Adipose tissue (tissue), 3 donors: ENCODE data around the gene DUSP1. TPM values are rescaled to one million over a fixed set of nuclear protein-coding genes. Genes with fewer than 3 reads are reported as not detected.
A peak's percentile ranks its signal among the peaks of the same experiment; 100 is the strongest.
"Not testable (repeated sequence)": the region's sequence is repeated elsewhere in the genome, so short reads cannot be mapped to it uniquely, and the experiment has no call there.

Experiments
- H3K27ac ChIP-seq: one replicate; pipeline ENCODE4 v1.5.1; 2013; ENCODE audit warnings: low read depth, low read length
- WGBS, 3 donors: extraction: QIAGEN DNeasy Blood & Tissue Kit; methylation state at CpG; one replicate each; pipeline ENCODE4 v1.1.7; 2013; 5-methylcytosine and 5-hydroxymethylcytosine counted together
- polyA plus RNA-seq, 3 donors: library from polyadenylated mRNA; stranded (reverse); fragments of 200-250 nt; gene quantifications; one replicate each; pipeline ENCODE4 v1.2.3, GENCODE V29; 2013
- donor health status: healthy with polysubstance abuse.
- donor health status: Bipolar disorder and iron deficiency.
- donor health status: healthy.

The DUSP1 gene
- polyA plus RNA-seq, 3 donors, result 163 to 1,279 (median 758) TPM

DNA sequence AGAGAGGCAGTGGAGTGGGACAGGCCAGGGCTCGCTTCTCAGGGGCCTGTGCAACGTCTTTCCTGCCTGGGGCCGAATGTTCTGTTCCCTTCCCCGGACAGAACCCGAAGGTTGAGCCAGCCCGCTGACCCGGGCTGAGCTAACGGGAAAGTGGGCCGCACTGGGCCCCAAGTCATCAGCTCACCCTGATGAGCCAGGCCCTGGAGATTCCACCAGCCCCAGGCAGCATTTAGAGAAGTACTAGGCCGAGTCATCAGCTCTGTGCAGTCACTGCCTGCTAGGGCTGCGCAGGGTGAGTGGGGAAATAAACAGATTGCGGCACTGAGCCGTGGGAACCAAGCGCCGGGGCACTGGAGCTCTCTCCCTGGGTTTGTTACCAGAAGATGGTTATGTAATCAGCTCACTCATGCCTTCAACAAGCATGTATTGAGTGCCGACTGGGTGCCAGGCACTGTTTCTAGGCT is 29.1 kb upstream of the DUSP1 start:
- peak overlapping the region; percentile 81 for H3K27ac ChIP-seq
- 66 to 84% (median 70%) methylated on average over 16 of the region's 16 CpGs for WGBS, 3 donors

DNA sequence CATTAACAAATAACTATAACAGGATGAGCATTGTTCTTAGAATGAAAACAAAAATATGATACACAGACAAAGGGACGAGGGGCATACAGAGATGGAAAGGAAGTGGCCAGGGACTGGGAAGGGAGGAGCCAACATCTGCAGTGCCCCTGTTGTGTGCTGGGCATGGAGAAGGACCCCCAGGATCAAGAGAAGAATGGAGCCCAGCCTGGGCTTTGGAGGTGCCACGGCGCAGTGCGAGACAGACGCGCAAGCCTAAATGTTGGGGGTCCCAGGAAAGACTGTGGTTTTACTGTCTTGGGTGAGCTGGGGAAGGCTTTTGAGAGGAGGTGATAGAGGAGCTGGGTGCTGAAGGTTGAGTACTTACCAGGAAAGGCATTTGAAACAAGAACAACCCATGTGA is 28.4 kb upstream of the DUSP1 start:
- WGBS, 3 donors, result 79 to 91% (median 88%) methylated on average over 6 of the region's 6 CpGs
- peak overlapping the region; percentile 81 for H3K27ac ChIP-seq

DNA sequence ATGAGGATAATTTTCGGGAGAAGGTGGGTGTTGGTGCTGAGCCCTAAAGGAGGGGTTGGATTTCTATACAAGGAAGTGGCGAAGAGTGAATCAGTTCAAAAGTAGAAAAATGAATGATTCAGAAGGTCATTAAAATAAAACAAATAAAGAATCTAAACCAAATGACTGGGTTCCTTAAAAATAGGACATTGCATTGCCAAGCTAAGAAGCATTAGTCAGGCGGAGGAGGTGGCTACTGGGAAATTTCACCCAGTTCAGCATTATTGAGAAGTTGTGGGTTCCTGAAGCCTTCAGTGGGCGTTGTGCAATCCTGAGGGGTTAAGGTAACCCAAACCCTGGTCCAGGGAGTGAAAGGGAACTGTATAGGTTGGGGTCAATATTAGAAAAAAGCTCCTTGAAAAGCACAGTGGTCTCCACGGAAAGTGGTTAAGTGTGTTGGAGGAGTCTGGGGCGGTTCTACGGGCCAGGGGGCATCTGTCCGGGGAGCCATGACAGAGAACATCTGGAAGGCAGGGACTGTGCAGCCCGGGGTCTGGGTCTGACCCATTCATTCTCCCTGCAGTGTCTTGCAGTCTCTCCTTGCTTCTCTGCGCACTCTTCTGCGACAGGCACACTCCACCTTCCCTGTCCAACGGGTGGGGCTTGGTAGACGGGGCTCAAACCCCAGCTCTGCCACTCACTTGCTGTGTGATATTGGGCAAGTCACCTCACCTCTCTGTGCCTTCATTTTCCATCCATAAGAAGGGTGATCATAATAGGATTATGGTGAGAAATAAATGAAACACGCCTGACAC is 27.6 kb upstream of the DUSP1 start:
- peak overlapping the region; percentile 81 for H3K27ac ChIP-seq
- 67 to 82% (median 72%) methylated on average over 14 of the region's 14 CpGs for WGBS, 3 donors

DNA sequence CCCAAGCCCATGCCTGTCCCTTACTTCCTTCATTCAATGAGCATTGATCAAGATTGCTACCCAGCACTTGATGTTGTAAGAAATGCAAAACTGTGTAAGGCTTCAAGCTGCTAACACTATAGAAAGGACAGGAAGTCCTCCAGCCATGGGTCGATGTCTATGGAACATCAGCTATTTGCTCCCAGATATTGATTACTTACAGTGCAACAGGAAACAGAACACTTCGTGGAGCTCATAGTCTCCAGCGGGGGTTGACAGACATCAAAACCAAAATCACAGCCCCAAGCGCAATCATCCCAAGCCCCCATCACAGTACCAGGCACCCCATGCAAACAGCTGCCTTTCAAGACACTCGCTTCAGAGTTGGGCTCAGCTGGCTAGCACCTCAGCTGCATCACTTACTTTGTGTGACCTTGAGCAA is 26.8 kb upstream of the DUSP1 start:
- 33 to 67% (median 66%) methylated on average over 5 of the region's 5 CpGs for WGBS, 3 donors
- H3K27ac ChIP-seq, result peak overlapping the region; percentile 92

DNA sequence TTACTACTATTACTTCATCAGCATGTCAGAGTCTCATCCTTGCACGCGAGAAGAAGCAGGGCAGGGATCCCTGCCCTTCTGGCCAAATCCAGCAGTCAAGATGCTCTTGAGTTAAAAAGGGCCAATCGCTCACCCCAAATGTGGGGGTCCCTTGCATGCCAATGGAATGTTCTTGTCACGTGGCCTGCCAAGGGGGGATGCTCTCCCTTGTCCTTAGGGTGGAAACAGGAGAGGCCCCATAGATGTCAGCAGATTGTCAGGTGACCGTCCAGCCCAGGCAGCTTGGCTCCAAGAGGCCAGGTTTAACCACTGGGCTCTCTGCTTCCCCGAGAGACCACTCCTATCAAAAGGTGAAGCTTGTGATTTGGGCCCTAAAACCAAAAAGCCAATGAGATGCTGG is 25.3 kb upstream of the DUSP1 start:
- 93% methylated on average over 6 of the region's 6 CpGs for WGBS, 3 donors

DNA sequence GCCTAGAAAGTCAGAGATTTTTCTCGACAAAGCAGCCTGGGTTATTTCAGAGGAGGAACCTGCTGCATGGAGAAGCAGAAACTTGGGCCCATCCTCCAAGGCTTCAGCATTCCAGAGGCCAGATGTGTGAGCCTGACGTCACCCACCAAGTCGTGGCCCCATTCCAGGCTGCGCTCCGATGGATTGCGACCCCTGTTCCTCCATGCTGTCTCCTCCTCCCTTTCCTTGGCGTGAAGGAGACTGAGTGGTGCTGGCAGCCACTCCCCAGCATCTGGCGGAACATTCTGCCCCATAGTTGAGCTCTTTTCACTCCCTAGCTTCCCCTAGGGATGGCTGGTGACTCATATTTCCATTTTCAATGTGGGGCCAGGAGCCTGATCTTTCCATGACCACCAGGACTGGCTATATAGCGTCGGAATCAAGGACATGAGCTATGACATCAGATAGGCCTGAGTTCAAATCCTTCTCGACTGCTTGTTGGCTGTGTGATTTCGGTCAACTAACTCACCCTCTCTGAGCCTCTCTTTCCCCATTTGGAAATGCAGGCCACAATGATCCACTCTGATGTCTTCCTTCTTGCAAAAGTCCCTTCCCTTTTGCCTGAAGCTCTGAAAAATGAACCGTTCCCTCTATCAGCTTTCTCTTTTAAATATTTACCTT is 24.5 kb upstream of the DUSP1 start:
- WGBS, 3 donors, result 30 to 62% (median 42%) methylated on average over 13 of the region's 13 CpGs
- no peak overlapping the region for H3K27ac ChIP-seq

More for the DNA sequence above, 25.3 kb upstream of the DUSP1 start:
- H3K27ac ChIP-seq, result no peak overlapping the region

DNA sequence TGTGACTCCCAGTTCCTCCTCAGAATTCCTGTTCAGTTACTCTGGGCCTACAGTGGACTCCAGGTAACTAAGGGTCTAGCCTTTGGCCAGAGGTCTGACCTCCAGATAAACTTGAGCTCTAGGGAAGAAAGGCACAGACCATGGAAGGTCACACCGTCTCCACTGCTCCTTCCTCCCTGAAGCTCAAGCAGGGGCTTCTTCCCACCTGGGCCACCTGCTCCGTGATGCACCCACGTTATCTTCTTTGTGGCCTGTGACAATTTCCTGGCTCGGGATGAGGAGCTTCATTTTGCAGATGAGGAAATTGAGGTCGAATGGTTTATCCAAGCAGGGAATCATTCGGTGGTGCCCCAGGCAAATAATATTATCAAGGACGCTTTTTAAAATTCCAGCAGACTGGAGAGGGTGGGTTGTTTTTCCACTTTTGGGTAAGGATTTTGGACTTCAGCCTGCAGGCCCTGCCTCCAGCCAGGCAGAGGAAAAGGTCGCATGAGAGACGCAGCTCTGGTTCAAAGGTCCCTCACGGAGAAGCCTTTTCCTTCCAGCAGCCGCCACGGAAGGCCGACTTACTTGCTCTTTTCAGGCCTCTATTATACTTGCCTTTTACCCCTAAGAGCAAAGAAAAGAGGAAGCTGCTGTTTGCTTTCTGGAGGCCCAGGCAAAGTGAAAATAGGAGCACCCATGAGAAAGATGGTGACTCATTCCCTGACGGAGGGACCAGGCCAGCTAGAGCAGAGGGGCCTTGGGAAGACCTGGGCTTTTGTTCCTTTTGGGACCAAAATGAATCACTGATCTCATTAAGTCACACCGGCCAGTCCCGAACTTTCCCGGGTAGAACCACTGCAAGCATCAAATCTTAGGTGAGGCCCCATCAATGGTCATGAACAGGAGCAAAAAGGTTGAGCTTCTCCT is 22.8 kb upstream of the DUSP1 start:
- WGBS, 3 donors, result 68 to 83% (median 69%) methylated on average over 17 of the region's 17 CpGs
- peak overlapping the region; percentile 74 for H3K27ac ChIP-seq

DNA sequence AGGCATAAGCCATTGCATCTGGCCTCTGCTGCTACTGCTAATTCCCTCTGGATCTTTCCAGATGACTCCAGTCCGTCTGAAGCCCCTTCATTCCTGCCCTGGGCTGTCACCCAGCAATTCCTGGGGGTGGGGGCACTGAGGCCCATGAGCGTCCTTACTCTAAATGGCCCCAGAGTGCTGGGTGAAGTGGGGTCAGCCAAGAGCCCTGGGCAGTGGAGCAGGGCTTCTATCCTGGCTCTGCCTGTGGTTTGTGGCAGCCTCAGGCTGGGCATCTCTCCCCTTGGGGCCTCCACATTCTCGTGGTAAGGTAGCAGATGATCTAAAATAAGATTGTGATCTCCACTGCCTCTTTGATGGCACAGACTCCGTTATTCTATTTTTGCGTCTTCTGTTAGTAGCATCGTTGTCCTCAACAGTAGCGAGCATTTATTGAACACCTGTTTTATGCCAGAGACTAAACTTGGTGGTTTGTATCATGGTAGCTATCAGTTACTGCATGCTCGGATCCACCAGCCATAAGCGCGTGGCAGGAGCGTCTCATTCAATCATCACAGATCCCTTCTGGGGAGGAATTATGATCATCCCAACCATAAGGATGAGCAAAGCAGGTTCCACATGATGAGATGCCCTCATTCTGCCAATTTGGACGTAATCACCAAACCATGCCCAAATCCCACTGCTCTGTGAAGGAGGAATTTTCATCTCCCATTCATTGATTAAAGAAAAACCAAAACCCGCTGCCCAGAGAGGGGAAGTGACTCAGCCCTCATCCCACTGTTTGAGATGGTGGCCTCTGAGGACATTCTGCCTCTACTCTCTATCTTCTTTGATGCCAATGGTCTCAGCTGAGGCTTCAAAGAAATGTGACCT is 21.9 kb upstream of the DUSP1 start:
- WGBS, 3 donors, result 84 to 90% (median 88%) methylated on average over 13 of the region's 13 CpGs
- H3K27ac ChIP-seq, result no peak overlapping the region

DNA sequence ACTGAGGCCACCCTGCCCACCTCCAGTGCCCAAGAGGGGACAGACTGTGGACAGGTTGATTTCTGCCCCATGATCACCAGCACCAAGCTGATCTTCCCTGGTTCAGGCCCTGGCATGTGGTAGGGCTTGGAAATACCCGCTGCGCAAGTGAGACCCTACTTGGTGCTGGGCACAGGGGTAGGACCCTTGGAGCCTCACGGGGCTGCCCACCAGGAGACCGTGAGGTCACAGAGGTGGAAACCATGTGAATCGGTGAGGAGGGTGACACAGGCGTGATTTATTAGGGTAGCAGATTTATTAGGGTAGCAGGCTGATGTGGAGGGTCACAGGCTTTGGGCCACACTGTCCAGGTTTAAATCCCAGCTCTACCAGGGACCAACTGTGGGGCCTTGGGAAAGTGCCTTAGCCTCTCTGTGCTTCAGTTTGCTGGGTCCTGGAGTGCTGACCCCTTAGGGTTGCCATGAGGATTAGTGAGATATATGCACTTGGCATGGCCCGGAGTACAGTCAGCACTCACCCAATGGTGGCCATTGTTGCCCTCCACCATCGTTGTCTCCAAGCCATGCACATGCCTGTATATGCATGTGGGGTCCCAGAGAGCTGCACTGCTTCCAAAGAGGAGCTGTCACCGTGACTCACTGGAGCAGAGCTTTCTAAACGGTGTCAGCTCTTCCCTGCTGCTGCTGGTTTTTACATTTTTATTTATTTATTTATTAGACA is 20.9 kb upstream of the DUSP1 start:
- WGBS, 3 donors, result 91 to 92% (median 91%) methylated on average over 10 of the region's 10 CpGs
- no peak overlapping the region for H3K27ac ChIP-seq

DNA sequence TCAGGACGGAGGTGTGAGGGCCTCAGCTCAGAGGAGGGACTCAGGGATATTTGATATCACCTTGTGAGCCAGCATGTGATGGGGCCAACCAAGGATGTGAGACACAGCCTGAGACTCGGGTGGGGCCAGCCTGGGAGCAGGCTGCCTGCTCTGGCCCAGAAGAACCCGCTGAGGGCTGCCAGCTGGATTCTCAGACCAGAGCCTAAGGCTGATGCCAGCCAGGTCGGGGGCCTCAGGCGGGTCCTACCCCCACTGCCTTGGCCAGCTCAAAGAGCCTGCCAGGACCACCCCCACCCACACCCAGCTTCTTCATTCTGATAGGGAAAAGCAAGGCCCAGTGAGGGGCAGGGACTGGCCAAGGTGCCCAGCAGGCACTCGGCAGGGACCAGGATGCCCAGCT is 20.3 kb upstream of the DUSP1 start:
- no peak overlapping the region for H3K27ac ChIP-seq
- WGBS, 3 donors, result 74 to 85% (median 80%) methylated on average over 6 of the region's 6 CpGs

DNA sequence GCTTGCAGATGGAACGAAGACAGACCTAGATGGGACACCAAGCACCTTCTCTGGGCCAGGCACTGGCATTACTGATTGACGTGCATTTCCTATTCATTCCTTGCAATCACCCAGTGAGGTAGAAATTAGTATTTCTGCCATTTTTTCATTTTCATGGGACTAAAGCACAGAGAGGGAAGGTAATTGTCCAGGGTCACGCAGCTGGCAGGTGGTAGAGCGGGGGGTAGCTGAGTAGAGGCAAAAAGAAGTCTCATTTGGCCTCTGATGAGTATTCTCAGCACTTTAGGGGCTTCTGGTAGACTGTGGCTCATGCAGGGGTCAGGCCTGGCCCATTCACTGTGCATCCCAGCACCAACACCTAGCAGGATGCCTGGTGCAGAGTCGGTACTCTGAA is 19.5 kb upstream of the DUSP1 start:
- no peak overlapping the region for H3K27ac ChIP-seq
- WGBS, 3 donors, result 77 to 79% (median 78%) methylated on average over 5 of the region's 5 CpGs

DNA sequence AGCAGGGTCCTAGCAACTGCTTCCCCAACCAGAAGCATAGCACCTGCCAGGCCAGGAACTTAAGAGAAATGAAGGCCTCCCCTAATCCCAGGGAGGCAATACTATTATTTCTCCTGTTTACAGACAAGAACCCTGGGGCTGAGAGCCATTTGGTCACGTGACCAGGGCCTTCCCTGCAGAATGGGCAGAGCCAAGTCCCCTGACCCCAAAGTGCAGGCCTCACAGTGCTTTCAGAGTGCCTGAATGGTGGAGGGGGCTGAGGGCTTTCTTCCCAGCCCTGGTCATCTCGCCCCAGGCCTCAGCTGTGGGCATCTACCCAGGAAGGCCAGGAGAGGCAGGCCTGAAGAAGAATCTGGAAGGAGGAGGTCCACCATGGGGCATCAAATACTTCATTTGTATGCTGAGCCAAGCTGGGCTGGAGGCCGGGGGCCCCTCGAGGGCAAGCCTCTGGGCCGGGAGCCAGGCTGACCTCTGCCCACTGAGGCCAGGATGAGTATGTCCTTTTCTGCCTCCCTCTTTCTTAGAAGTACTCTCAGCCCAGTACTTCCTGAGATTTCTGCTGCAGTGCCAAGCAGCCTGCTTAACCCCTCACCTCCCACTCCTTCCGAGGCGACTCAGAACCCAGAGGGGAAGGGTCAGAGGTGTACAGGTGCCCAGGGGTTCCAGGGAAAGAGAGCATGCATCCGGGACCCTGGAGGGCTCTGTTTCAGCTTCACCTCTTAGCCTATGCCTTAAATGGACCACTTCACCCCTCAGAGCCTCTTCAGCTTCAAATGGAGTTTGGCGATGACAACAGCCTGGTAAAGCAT is 18.9 kb upstream of the DUSP1 start:
- 55 to 69% (median 56%) methylated on average over 9 of the region's 9 CpGs for WGBS, 3 donors
- H3K27ac ChIP-seq, result peak overlapping the region; percentile 75

DNA sequence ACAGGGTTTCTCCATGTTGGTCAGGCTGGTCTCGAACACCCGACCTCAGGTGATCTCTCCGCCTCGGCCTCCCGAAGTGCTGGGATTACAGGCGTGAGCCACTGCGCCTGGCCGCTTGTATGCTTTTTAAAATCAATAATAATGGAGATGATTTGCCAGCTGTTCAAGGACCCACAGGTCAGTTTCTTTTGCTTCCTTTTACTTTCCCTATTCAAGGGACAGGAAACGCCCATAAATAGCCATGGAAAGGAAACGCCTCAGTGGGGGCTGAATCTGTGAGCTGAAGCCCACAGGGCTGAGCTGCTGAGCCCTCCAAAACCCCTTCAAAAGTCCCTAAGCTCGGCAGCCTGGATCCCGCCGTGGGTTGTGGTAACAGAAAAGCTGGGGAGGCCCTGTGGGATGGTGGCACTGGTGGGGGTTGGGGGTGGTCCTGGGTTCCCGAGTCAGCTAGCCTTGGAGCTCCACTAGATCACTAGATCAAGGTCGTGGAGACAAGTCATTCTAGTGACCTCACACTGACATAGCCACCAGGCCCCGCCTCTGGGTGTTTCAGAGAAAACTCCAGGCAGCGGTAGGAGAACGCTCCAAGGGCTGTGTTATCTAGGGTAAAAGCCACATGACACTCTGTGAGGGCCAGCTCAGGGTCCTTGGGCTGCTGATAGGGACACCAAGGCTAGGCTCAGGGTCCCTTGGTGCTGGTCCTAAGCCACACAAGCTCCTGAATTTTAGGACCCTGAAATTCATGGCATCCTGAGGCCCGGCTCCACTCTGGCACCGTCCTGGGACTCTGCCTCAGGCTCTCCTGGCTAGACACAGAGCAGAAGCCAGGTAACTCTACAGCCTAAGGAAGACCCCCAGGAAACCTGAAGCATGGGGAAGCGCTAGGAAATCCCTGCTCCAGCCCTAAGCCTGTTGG is 18.0 kb upstream of the DUSP1 start:
- H3K27ac ChIP-seq, result peak overlapping the region; percentile 75
- 34 to 49% (median 45%) methylated on average over 21 of the region's 21 CpGs for WGBS, 3 donors

DNA sequence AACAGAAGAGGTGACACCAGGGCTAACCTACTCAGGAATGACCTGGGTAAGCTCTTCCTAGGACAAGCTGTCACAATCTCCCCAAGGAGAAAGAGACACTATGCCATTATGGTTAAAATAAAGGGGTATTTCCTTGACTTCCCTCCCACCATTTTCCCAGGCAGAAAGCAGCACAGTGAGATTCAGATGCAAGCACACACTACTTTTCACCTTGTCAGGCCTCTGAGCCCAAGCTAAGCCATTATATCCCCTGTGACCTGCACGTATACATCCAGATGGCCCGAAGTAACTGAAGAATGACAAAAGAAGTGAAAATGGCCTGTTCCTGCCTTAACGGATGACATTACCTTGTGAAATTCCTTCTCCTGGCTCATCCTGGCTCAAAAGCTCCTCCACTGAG is 16.5 kb upstream of the DUSP1 start:
- 89 to 98% (median 91%) methylated on average over 3 of the region's 3 CpGs for WGBS, 3 donors
- not testable (repeated sequence) for H3K27ac ChIP-seq

DNA sequence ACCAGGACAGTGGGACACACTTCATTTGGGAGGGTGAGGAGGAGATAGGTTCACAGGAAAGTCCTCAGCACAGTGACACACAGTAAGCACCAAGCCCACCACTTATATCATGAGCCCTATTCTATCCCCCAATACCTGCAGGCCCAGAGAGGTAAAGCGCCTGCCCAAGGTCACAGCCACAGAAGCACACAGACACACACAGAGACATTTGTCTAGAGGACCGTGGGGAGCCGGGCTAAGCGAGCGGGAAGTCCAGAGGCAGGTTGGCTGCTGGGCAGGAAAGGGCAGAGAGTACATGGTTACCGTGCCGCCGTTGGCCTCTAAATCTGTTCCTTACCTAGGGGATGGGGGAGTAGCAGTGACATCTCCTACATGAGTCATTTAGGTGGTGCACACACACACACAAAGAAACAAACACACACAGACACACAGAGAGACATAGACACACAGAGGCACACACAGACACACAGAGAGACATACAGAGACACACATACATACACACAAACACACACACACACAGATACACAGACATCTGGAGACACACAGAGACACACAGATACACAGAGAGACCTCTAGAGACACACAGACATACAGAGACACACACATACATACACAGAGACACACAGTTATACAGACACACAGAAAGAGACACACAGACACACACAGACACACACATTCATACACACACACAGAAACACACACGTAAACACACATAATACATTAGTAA is 15.9 kb upstream of the DUSP1 start:
- no peak overlapping the region for H3K27ac ChIP-seq
- WGBS, 3 donors, result 77 to 95% (median 88%) methylated on average over 9 of the region's 9 CpGs
